ENCODE data around the gene ACOX2.

ACOX2 gene

GRCh38 chr3:58502872-58503271 is 34.1 kb downstream of the ACOX2 start:
- FAIRE-seq = no peak

GRCh38 chr3:58497097-58497496 is 39.9 kb downstream of the ACOX2 start:
- FAIRE-seq = no peak

DNA sequence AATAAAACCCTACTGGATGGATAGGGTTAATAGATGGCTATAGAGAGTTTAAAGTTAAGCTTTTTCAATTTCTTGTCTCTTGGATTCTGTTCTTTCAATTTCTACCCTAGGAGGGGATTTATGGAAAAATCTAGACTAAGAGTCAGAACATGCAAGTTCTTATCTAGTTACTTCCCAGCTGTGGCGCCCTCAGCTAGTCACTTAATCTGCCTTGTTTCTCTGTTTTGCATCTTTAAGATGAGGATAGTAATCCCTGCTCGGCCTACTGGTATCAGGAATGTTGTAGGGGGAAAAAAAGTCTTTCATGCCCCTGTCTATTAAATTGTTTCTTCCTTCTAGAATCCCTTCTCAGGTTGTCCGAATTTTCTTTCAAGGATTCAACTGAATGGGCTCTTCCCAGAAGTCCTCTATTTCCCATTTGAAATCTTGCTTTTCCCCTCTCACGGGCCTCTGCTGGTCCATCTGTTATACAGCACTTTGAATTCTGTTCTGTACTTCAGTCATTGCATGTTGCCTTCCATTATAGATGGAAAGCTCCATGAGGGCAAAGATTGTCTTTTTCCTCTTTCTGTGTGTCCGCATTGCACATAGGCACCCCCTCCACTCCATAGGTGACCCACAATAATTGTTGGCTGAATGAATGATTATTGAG is 40.7 kb downstream of the ACOX2 start:
- FAIRE-seq = no peak

DNA sequence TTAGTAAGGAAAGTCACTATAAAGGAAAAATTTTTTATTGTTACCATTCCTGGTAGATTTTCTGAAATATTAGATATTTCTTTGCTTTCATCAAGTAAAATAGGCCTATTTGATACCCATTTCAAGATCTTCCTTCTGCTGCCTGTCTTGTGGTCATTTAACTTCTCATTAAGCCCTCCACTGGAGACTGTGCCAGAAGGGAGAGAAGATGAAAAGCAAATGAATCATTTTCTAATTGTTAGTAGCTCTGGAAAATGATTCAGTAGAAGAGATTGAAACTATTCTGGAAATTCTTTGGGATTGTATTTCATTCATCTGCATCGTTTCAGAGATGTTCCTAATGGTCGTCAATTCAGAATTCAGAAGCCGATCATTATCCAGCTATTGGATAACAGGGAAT is 41.9 kb downstream of the ACOX2 start:
- FAIRE-seq = no peak

DNA sequence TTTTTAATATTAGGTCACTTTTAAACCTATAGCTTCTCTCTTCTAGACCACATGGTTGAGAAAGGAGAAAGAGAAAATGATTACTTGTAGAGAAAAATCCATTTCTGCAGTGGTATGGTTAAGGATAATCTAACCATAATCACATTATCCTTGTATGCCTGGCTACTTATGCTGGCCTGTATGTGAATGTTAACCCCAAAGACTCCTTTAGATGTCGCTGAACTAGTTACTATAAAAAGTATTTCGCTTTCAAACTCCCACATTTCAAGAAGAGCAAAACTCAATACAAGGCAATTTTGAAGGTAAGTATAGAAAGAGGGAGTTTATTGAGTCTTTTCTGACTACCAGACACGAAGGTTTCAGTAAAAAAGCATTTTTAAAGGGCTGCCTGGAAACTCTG is 42.9 kb downstream of the ACOX2 start:
- no peak for FAIRE-seq

GRCh38 chr3:58492494-58492905 is 44.5 kb downstream of the ACOX2 start:
- FAIRE-seq = no peak

DNA sequence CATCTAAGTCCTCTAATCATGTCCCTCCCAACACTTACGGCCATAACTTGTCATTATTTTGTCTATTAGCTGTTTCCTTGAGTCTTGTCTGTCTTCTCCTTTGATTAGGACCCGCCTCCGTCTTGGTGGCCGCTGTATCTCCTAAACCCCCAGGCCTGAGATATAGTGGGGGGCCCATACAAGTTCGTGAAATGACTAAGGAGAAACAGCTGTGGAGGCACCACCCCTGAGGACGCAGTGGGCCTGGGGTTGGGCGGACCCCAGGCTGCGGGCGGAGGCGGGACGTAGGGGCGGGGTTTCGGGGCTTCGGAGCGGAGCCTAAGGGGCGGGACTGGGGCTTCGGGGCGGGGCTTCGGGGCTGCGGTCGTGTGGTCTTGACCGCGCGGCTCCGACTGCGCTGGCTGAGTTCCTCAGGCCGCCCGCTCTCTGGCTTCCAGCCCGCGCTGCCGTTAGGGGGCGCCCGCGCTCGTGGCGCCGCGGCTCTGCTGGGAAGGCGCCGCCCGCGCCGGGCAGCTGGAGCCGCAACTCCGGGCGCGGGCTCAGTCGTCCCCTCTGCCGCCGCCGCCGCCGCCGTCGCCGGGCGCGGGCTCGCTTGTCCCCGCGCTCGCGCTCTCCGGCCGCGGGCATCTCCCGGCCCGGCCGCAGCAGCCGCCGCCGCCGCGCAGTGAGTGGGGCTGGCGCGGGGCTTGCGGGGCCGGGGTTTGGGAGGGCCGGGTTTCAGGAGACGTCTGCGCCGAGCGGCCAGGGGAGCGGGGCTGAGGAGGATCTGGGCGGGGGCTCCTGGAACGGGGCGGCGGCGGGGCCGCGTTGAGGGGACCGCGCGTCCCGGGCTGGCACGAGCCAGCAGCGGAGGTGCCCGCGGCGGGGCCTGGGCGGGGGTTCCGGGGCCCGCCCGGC is 45.2 kb downstream of the ACOX2 start, which contains the start of gene KCTD6:
Gene KCTD6, plus strand, starts transcription at position 591 of the 897 bp plus-strand sequence. CDS start 6,660 bp downstream, outside the sequence.
- FAIRE-seq = no peak

DNA sequence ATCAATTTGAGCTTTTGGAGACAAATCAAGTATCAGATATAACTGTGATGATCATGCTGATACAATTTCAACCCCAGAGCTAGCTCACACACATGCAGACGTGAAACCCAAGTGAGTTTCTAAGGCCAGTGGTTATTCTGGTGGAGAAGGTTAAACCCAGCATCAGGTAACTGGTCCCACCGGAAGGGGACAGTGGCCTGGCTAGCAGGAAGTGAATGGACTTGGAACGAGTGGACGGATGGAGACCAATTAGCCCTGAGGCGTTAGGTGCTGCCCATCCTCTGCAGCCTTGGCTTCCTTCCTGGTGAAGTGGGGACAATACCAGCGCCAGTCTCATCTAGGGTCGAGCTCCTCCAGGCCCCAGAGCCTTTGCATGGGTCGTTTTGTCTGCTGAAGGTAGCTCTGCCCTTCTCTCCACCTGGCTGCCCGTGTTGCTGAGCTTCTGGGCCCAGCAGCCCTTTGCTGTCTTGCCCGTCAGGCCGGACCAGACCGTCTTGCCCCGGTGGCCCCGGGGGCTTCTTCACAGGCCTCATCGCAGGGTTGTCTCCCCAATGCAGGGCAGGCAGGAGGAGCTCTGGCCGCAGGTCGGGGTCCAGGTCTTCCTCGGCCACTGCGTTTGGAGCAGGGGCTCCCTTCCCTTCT is 46.0 kb downstream of the ACOX2 start:
- no peak for FAIRE-seq

- FAIRE-seq = no peak
Measured at GRCh38 chr3:58488967-58489366, 48.0 kb downstream of the ACOX2 start.

DNA sequence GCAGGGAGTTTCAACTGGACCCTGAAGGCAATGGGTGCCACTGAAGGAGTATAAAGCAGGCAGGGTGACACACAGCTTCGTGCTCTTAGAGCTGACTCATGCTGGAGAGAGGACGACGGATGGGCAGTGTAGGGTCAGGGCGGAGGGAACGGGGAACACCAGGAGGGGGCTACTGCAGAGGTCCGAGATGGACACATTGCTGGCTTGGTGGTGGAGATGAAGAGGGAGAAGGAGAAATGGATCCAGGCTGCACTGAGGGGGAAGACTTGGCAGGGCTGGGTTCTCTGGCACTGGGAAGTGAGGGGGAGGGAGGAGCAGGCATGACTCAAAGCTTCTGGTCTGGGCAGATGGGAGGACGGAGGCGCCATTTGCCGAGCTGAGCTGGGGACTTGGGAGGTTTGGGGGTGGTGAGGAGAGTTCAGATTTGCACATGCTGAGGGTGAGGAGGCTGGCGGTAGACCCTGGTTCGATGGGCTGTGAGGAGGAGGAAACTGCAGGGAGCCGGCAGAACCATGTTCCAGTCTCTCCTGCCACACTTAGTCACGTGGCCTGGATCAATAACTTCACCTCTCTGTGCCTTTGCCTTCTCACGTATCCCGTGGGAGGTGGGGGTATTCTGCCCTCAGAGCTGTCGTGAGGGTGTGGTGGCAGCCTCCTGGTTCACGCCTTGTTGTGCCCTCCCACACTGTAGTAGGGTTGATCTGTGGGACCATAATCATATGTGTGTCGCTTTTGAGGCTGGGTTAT is 49.7 kb downstream of the ACOX2 start:
- no peak for FAIRE-seq

DNA sequence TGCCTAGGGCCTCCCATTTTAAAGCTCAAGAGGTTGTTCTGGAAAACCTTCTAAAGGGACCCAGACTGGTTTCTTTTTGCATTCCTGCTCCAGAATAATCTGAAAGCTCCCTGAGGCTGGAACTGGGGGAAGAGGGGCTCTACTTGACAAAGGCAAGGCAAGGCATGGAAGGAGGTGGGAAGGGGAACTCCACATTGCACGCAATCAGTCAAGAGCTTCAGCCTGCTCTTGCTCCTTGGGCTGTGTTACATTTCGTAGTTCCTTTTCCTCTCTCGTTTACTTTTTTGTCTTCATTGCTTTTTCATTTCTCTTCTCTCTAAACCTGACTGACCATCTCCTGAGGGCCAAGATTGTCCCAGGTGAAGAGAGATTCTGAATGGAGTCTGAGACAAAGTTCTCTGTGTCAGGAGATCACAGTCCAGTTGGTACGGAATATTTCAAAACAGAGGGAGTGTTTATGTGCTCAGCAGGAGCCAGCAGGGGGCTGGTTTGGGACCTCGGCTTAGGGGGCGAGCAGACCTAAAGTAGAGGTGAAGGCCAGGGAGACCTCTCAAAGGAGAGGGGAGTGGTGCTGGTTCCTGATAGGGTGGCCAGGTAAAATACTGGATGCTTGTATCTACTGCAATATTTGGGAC is 51.1 kb downstream of the ACOX2 start:
- no peak for FAIRE-seq

- FAIRE-seq = no peak
Measured at GRCh38 chr3:58484722-58485069, 52.3 kb downstream of the ACOX2 start.

DNA sequence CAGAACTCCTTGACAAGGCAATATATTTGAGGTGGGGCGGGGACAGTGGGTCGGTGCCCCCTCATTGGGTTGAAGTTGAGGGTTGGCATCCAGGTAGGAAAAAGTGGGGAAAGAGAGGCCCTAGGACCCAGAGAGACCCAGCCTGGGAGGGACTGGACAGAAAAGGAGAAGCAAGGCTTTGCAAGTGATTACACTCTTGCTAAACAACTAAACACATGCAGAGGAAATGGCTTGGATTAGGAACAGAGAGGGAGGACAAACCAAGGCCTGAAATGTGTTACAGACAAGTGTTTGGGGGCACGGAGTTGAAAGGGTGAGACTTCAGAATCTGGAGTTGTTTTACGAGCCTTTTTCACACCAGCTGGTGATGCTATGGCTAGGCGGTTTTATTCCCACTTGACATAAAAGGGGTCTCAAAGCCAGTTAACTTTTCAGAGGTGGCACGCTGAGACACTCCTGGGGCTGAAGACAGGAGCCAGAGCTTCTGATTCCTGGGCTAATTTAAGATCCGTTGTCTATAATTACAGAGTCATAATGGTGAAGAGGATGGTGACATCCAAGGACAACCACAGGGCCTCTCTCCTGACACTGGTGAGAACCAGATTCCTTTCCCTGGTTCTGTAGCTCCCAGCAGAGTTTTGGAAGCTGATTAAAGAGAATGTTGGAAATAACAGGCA is 52.8 kb downstream of the ACOX2 start:
- no peak for FAIRE-seq

- FAIRE-seq = no peak
Measured at GRCh38 chr3:58482917-58483636, 53.9 kb downstream of the ACOX2 start.

- FAIRE-seq = no peak
Measured at GRCh38 chr3:58480309-58480708, 56.7 kb downstream of the ACOX2 start.

DNA sequence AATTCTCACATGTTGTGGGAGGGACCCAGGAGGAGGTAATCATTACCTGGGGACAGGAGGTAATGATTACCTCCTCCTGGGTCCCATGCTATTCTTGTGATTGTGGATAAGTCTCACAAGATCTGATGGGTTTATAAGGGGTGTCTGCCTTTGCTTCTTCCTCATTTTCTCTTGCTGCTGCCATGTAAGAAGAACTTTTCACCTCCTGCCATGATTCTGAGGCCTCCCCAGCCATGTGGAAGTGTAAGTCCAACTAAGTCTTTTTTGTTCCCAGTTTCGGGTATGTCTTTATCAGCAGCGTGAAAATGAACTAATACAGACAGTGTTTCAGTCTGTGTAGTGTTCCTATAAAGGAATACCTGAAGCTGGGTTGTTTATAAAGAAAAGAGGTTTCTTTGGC is 58.2 kb downstream of the ACOX2 start:
- FAIRE-seq = no peak

GRCh38 chr3:58474967-58475578 is 61.9 kb downstream of the ACOX2 start:
- no peak for FAIRE-seq

DNA sequence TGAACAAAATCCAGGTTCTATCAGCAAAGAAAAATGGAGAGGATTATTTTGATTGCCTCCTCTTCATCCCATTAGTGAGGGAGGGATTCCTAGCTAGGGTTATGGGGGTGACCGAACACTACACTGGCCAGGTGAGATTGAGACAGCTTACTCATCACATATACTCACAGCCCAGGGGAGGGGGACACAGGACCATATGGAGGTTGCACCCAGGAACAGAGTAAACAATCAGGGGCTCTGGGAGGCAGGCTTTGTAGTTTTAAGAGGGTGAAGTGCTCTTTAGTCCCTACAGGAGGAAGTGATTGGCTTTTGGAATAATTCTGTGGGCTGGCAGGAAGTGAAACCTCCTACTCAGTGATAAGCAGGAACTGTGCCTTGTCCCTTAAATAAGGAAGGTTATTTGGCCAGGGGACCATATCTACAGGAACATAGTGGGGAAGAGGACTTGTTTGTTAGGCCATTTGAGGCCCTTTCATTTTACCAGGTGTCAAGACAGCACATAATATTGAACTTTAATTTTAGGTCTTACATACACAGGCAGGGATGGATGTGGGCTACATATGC is 62.6 kb downstream of the ACOX2 start:
- no peak for FAIRE-seq

DNA sequence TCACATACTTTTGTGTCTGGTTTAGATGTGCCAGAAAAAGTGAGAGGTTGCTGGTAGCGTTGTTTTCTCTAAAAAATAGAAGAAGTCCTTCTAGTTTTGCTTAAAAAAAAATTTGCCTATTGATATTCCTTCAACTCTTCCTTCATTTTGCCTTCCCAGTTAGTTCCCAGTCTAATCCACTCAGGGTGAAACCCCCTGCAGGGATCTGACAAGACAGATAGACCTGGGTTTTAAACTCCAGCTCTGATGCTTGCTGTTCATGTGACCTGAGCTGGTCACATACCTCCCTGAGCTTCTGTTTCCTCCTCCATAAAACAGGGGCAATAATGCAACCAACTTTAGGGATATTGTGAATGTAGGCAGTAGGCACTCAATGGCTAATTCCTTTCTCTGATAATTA is 63.7 kb downstream of the ACOX2 start:
- no peak for FAIRE-seq

All from A204.1 (cell line).